Measurements from ENCODE around the gene TBCB.
"Not testable (repeated sequence)": the region's sequence is repeated elsewhere in the genome, so short reads cannot be mapped to it uniquely, and the experiment has no call there.

TBCB gene

DNA sequence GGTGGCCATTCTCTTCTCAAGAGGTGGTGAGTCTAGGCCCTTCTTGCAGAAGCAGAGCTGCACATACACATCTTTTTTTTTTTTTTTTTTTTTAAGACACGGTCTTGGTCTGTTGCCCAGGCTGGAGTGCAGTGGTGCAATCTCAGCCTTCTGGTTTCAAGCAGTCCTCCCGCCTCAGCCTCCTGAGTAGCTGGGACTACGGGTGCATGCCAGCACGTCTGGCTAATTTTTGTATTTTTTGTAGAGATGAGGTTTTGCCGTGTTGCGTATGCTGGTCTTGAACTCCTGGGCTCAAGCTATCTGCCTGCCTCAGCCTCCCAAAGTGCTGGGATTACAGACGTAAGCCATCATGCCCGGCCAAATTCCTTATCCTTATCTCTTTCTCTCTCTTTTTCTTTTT, 58.6 kb downstream of the TBCB start:
- not testable (repeated sequence) for DNase-seq (ENCODE audit: low read depth)

Data from stimulated activated CD8-positive, alpha-beta memory T cell treated with anti-CD3 and anti-CD28 coated beads, Interleukin-15, amount 100 ng/mL, for 1 hour (primary cell).